Muscle layer of colon (tissue), 2 donors: ENCODE results near the gene GLOD4.

Experiments
- H3K27ac ChIP-seq: one replicate; pipeline ENCODE4 v1.7.0; 2013; ENCODE audit warnings: low read depth, mild to moderate bottlenecking, low read length, moderate library complexity
- H3K27me3 ChIP-seq, 2 donors: one replicate each; pipeline ENCODE4 v1.7.0; 2013; ENCODE audit warnings: low read length in 2 of 2, mild to moderate bottlenecking in 2 of 2; ENCODE audit not compliant: insufficient read depth in 2 of 2, control insufficient read depth in 1 of 2
- H3K36me3 ChIP-seq: one replicate; pipeline ENCODE4 v1.7.0; 2013; ENCODE audit warnings: mild to moderate bottlenecking, low read length; ENCODE audit not compliant: insufficient read depth
- H3K4me1 ChIP-seq: one replicate; pipeline ENCODE4 v1.7.0; 2013; ENCODE audit warnings: mild to moderate bottlenecking, low read length; ENCODE audit not compliant: insufficient read depth
- H3K4me3 ChIP-seq, 2 donors: one replicate each; pipeline ENCODE4 v1.7.0; 2013; ENCODE audit warnings: low read length in 2 of 2, low read depth in 1 of 2, mild to moderate bottlenecking in 1 of 2, moderate library complexity in 1 of 2
- H3K9ac ChIP-seq: one replicate; pipeline ENCODE4 v1.7.0; 2013; ENCODE audit warnings: low read length
- H3K9me3 ChIP-seq: one replicate; pipeline ENCODE4 v1.7.0; 2013; ENCODE audit warnings: mild to moderate bottlenecking, low read length
- donor health status: abdominal sarcoma.
- donor health status: Adenocarcinoma of cecum.

GLOD4 gene

GRCh38 chr17:732067-732901, 49.8 kb downstream of the GLOD4 start, which contains the start of gene TLCD3A:
Gene TLCD3A (plus strand): TSS chr17:732596. CDS start chr17:732648, 52 bp downstream.
- peak within 1 kb of the TSS; percentile 68 for H3K27ac ChIP-seq

GRCh38 chr17:731644-732066, 50.4 kb downstream of the GLOD4 start:
- Histone ChIP-seq H3K27ac (peak overlapping the region; percentile 68), H3K9me3 (no peaks in the 10 kb centered on the region), H3K36me3 (no peaks in the 10 kb centered on the region), H3K9ac (peak overlapping the region; percentile 27), H3K4me1 (peaks cover 12% of the 10 kb centered on the region), H3K4me3 (peak overlapping the region; percentile 61 to 65), H3K27me3 (no peaks in the 10 kb centered on the region)

More at GRCh38 chr17:732067-732901, 49.8 kb downstream of the GLOD4 start, which contains the start of gene TLCD3A:
- no peaks in the 10 kb centered on the region for H3K9me3 ChIP-seq
- no peaks in the 10 kb centered on the region for H3K36me3 ChIP-seq
- H3K27me3 ChIP-seq, result no peaks in the 10 kb centered on the region
- peak within 1 kb of the TSS; percentile 65 to 77 for H3K4me3 ChIP-seq
- peak within 1 kb of the TSS; percentile 27 for H3K9ac ChIP-seq
- H3K4me1 ChIP-seq, result peaks cover 12% of the 10 kb centered on the region

GRCh38 chr17:728911-729310, 53.2 kb downstream of the GLOD4 start:
- Histone ChIP-seq H3K27me3 (no peaks in the 10 kb centered on the region), H3K4me1 (peaks cover 12% of the 10 kb centered on the region), H3K9ac (no peak overlapping the region), H3K9me3 (no peaks in the 10 kb centered on the region), H3K36me3 (no peaks in the 10 kb centered on the region), H3K27ac (no peak overlapping the region), H3K4me3 (no peak overlapping the region)

- Histone ChIP-seq H3K27ac (no peak overlapping the region), H3K4me1 (peaks cover 3% of the 10 kb centered on the region), H3K9me3 (no peaks in the 10 kb centered on the region), H3K4me3 (no peak overlapping the region), H3K9ac (no peak overlapping the region), H3K27me3 (no peaks in the 10 kb centered on the region), H3K36me3 (no peaks in the 10 kb centered on the region)
Measured at GRCh38 chr17:726271-726919, 55.7 kb downstream of the GLOD4 start.

- Histone ChIP-seq H3K9ac (no peak overlapping the region), H3K36me3 (no peaks in the 10 kb centered on the region), H3K27me3 (no peaks in the 10 kb centered on the region), H3K4me3 (no peak overlapping the region), H3K27ac (no peak overlapping the region), H3K9me3 (no peaks in the 10 kb centered on the region), H3K4me1 (no peaks in the 10 kb centered on the region)
Measured at GRCh38 chr17:725746-726145, 56.3 kb downstream of the GLOD4 start.

- H3K27me3 ChIP-seq, result no peaks in the 10 kb centered on the region
- no peaks in the 10 kb centered on the region for H3K4me1 ChIP-seq
- no peak overlapping the region for H3K27ac ChIP-seq
- H3K9ac ChIP-seq, result no peak overlapping the region
- no peaks in the 10 kb centered on the region for H3K36me3 ChIP-seq
- no peaks in the 10 kb centered on the region for H3K9me3 ChIP-seq
- H3K4me3 ChIP-seq, result no peak overlapping the region
Measured at GRCh38 chr17:725084-725483, 57.0 kb downstream of the GLOD4 start.

- Histone ChIP-seq H3K27me3 (no peaks in the 10 kb centered on the region), H3K9ac (no peak overlapping the region), H3K4me3 (no peak overlapping the region), H3K36me3 (no peaks in the 10 kb centered on the region), H3K27ac (no peak overlapping the region), H3K9me3 (no peaks in the 10 kb centered on the region), H3K4me1 (peaks cover under 1% of the 10 kb centered on the region)
Measured at GRCh38 chr17:721540-721937, 60.5 kb downstream of the GLOD4 start.

- Histone ChIP-seq H3K4me3 (no peak overlapping the region), H3K36me3 (no peaks in the 10 kb centered on the region), H3K27me3 (no peaks in the 10 kb centered on the region), H3K4me1 (peaks cover 6% of the 10 kb centered on the region), H3K27ac (no peak overlapping the region), H3K9me3 (no peaks in the 10 kb centered on the region), H3K9ac (no peak overlapping the region)
Measured at GRCh38 chr17:720706-721539, 61.2 kb downstream of the GLOD4 start.

- no peak overlapping the region for H3K27ac ChIP-seq
- H3K9ac ChIP-seq, result no peak overlapping the region
- H3K9me3 ChIP-seq, result no peaks in the 10 kb centered on the region
- H3K4me1 ChIP-seq, result peaks cover 20% of the 10 kb centered on the region
- H3K27me3 ChIP-seq, result no peaks in the 10 kb centered on the region
- H3K36me3 ChIP-seq, result no peaks in the 10 kb centered on the region
- no peak overlapping the region for H3K4me3 ChIP-seq
Measured at GRCh38 chr17:718075-718474, 64.0 kb downstream of the GLOD4 start.
